ENCODE measurements around the gene DNAJB8.

GRCh38 chr3:128501431-128501830, 34.7 kb upstream of the DNAJB8 start:
- TF ChIP-seq CTCF (IDR thresholded peaks at IDR 0.05; ENCODE audit: low read depth, low read length, poor library complexity, severe bottlenecking) (no peak), EZH2phosphoT487 (IDR thresholded peaks at IDR 0.05; ENCODE audit: borderline replicate concordance, low read length) (no peak)
